Measurements from ENCODE around the gene HCCS. TPM values are rescaled to one million over a fixed set of nuclear protein-coding genes. Genes with fewer than 3 reads are reported as not detected.

Gene HCCS
- total and polyA plus RNA-seq, 2 donors (not counting 1 experiment from before 2014, with no cell fraction given), result 5.8 to 16.7 TPM

- H3K9me3 Mint-ChIP-seq (ENCODE audit: insufficient read depth), result no peaks in the 10 kb centered on the region
- H3K27ac Mint-ChIP-seq, result no peak overlapping the region
- no peak overlapping the region for H3K4me3 Mint-ChIP-seq
- DNase-seq (no peak), ATAC-seq (ENCODE audit: low read depth) (no peak)
- H3K9me3 ChIP-seq (ENCODE audit: control extremely low read depth in 1 of 3, control insufficient read depth in 2 of 3, insufficient read depth in 1 of 3, low read length in 2 of 3), result no peaks in the 10 kb centered on the region
- H3K27ac ChIP-seq (ENCODE audit: low read length in 2 of 2), result no peak overlapping the region
- no peaks in the 10 kb centered on the region for H3K4me1 ChIP-seq (ENCODE audit: control insufficient read depth in 2 of 2, insufficient read depth in 2 of 2, low read length in 2 of 2)
- no peaks in the 10 kb centered on the region for H3K27me3 Mint-ChIP-seq
- TF ChIP-seq EZH2 (IDR thresholded peaks at IDR 0.05; ENCODE audit: borderline replicate concordance, insufficient read depth, low read depth, low read length, poor library complexity, severe bottlenecking) (no peak), CTCF (IDR thresholded peaks at IDR 0.05) (no peak)
- peaks cover 2% of the 10 kb centered on the region for H3K4me1 Mint-ChIP-seq
- intact Hi-C loops (cut with micrococcal nuclease), result no loop called here
- H3K9ac ChIP-seq (ENCODE audit: low read length), result no peak overlapping the region
- no peaks in the 10 kb centered on the region for H3K27me3 ChIP-seq (replicated peaks in 1 of 4; ENCODE audit: control extremely low read depth in 1 of 4, control insufficient read depth in 3 of 4, insufficient read depth in 4 of 4, low read length in 3 of 4)
- no peaks in the 10 kb centered on the region for H4K20me1 ChIP-seq (ENCODE audit: control insufficient read depth, insufficient read depth, low read length, poor library complexity, severe bottlenecking)
- ChIA-PET POLR2A (no interaction called here), CTCF (interaction anchor here (2.4 kb wide), 1 partner anchor 941 kb away, joined by 5 read pairs; no protein-coding TSS in a partner anchor)
- H3K36me3 ChIP-seq (replicated peaks in 1 of 2; ENCODE audit: control extremely low read depth in 1 of 2, control insufficient read depth in 1 of 2, extremely low read depth in 1 of 2, insufficient read depth in 2 of 2, low read length in 1 of 2), result no peaks in the 10 kb centered on the region
- no peaks in the 10 kb centered on the region for H3K79me2 ChIP-seq (ENCODE audit: control insufficient read depth, insufficient read depth, low read length)
- no peak overlapping the region for H3K4me2 ChIP-seq (replicated peaks; ENCODE audit: low read depth, low read length, poor library complexity, severe bottlenecking)
- H3K4me3 ChIP-seq (ENCODE audit: control extremely low read depth in 1 of 5, extremely low read depth in 1 of 5, insufficient read depth in 1 of 5, low read depth in 2 of 5, low read length in 4 of 5), result no peak overlapping the region
- no peak overlapping the region for H2AFZ ChIP-seq (ENCODE audit: insufficient read depth, low read depth, low read length, poor library complexity, severe bottlenecking)
Observed at GRCh38 chrX:11131146-11131545, 20.0 kb downstream of the HCCS start.

GRCh38 chrX:11135564-11136185, 24.5 kb downstream of the HCCS start:
- WGBS (ENCODE audit: insufficient coverage), result no CpG with 5 or more reads among the region's 2 CpGs
- H3K4me3 ChIP-seq (ENCODE audit: control extremely low read depth in 1 of 5, extremely low read depth in 1 of 5, insufficient read depth in 1 of 5, low read depth in 2 of 5, low read length in 4 of 5), result no peak overlapping the region
- intact Hi-C loops (cut with micrococcal nuclease), result no loop called here
- TF ChIP-seq EZH2 (IDR thresholded peaks at IDR 0.05; ENCODE audit: borderline replicate concordance, insufficient read depth, low read depth, low read length, poor library complexity, severe bottlenecking), result no peak
- no peak for TF ChIP-seq CTCF (IDR thresholded peaks at IDR 0.05)
- CTCF ChIA-PET, result interaction anchor here (0.6 to 5.0 kb wide), 5 partner anchors 9 to 1685 kb away, joined by 3 to 39 read pairs (median 5); no protein-coding TSS in a partner anchor
- no peaks in the 10 kb centered on the region for H3K9me3 ChIP-seq (ENCODE audit: control extremely low read depth in 1 of 3, control insufficient read depth in 2 of 3, insufficient read depth in 1 of 3, low read length in 2 of 3)
- no peaks in the 10 kb centered on the region for H3K4me1 ChIP-seq (ENCODE audit: control insufficient read depth in 2 of 2, insufficient read depth in 2 of 2, low read length in 2 of 2)
- H3K36me3 ChIP-seq (replicated peaks in 1 of 2; ENCODE audit: control extremely low read depth in 1 of 2, control insufficient read depth in 1 of 2, extremely low read depth in 1 of 2, insufficient read depth in 2 of 2, low read length in 1 of 2), result no peaks in the 10 kb centered on the region
- Mint-ChIP-seq H3K4me3 (no peak overlapping the region), H3K27me3 (no peaks in the 10 kb centered on the region), H3K27ac (no peak overlapping the region), H3K4me1 (no peaks in the 10 kb centered on the region), H3K9me3 (ENCODE audit: insufficient read depth) (no peaks in the 10 kb centered on the region)
- POLR2A ChIA-PET, result no interaction called here
- H4K20me1 ChIP-seq (ENCODE audit: control insufficient read depth, insufficient read depth, low read length, poor library complexity, severe bottlenecking), result no peaks in the 10 kb centered on the region
- H3K27ac ChIP-seq (ENCODE audit: low read length in 2 of 2), result no peak overlapping the region
- no peak overlapping the region for H2AFZ ChIP-seq (ENCODE audit: insufficient read depth, low read depth, low read length, poor library complexity, severe bottlenecking)
- no peaks in the 10 kb centered on the region for H3K79me2 ChIP-seq (ENCODE audit: control insufficient read depth, insufficient read depth, low read length)
- H3K9ac ChIP-seq (ENCODE audit: low read length), result no peak overlapping the region
- DNase-seq, result no peak
- ATAC-seq (ENCODE audit: low read depth), result no peak
- H3K4me2 ChIP-seq (replicated peaks; ENCODE audit: low read depth, low read length, poor library complexity, severe bottlenecking), result no peak overlapping the region
- peaks cover 0 to 2% (median 0%) of the 10 kb centered on the region in 4 experiments for H3K27me3 ChIP-seq (replicated peaks in 1 of 4; ENCODE audit: control extremely low read depth in 1 of 4, control insufficient read depth in 3 of 4, insufficient read depth in 4 of 4, low read length in 3 of 4)
